Nephron progenitor cell (in vitro differentiated cells): ENCODE data around the gene CPN2.
A peak's percentile ranks its signal among the peaks of the same experiment; 100 is the strongest.

Experiments
- DNase-seq: peaks from one replicate; pipeline ENCODE4 v3.0.0; 2021
- H3K27ac Mint-ChIP-seq: 2 replicates; pipeline ENCODE4 v1.8.0; 2021; ENCODE audit warnings: mild to moderate bottlenecking, moderate library complexity, mixed read lengths
- H3K27me3 Mint-ChIP-seq: 2 replicates; pipeline ENCODE4 v1.8.0; 2021; ENCODE audit warnings: mild to moderate bottlenecking, low read depth, mixed read lengths; ENCODE audit not compliant: poor library complexity
- H3K36me3 Mint-ChIP-seq: 2 replicates; pipeline ENCODE4 v1.8.0; 2021; ENCODE audit warnings: low read depth, mixed read lengths
- H3K4me1 Mint-ChIP-seq: 2 replicates; pipeline ENCODE4 v1.8.0; 2021; ENCODE audit warnings: mixed read lengths
- H3K4me3 Mint-ChIP-seq: 2 replicates; pipeline ENCODE4 v1.8.0; 2021; ENCODE audit warnings: mild to moderate bottlenecking, moderate library complexity, mixed read lengths
- H3K9me3 Mint-ChIP-seq: 2 replicates; pipeline ENCODE4 v1.8.0; 2021; ENCODE audit warnings: mild to moderate bottlenecking, moderate library complexity, mixed read lengths
- TF ChIP-seq, protein P1 (sequence below): fragments of 200-600 bp; sonication (generic); IDR thresholded peaks from 2 replicates; pipeline ENCODE4 v1.5.0; 2021; ENCODE audit warnings: antibody characterized with exemption

The CPN2 gene

DNA sequence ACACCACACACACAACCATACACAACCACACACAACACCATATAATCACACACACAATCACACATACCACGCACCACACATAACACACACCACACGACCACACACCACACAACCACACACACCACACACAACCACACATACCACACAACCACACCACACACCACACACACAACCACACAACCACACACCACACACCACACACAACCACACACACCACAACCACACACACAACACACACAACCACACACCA is 24.2 kb downstream of the CPN2 start:
- TF ChIP-seq, protein P1, sequence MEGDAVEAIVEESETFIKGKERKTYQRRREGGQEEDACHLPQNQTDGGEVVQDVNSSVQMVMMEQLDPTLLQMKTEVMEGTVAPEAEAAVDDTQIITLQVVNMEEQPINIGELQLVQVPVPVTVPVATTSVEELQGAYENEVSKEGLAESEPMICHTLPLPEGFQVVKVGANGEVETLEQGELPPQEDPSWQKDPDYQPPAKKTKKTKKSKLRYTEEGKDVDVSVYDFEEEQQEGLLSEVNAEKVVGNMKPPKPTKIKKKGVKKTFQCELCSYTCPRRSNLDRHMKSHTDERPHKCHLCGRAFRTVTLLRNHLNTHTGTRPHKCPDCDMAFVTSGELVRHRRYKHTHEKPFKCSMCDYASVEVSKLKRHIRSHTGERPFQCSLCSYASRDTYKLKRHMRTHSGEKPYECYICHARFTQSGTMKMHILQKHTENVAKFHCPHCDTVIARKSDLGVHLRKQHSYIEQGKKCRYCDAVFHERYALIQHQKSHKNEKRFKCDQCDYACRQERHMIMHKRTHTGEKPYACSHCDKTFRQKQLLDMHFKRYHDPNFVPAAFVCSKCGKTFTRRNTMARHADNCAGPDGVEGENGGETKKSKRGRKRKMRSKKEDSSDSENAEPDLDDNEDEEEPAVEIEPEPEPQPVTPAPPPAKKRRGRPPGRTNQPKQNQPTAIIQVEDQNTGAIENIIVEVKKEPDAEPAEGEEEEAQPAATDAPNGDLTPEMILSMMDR, result no peak
- Mint-ChIP-seq H3K27ac (no peak overlapping the region), H3K36me3 (no peaks in the 10 kb centered on the region), H3K4me3 (no peak overlapping the region), H3K27me3 (peaks cover 38% of the 10 kb centered on the region), H3K4me1 (peaks cover 20% of the 10 kb centered on the region), H3K9me3 (peaks cover 8% of the 10 kb centered on the region)
- no peak for DNase-seq

DNA sequence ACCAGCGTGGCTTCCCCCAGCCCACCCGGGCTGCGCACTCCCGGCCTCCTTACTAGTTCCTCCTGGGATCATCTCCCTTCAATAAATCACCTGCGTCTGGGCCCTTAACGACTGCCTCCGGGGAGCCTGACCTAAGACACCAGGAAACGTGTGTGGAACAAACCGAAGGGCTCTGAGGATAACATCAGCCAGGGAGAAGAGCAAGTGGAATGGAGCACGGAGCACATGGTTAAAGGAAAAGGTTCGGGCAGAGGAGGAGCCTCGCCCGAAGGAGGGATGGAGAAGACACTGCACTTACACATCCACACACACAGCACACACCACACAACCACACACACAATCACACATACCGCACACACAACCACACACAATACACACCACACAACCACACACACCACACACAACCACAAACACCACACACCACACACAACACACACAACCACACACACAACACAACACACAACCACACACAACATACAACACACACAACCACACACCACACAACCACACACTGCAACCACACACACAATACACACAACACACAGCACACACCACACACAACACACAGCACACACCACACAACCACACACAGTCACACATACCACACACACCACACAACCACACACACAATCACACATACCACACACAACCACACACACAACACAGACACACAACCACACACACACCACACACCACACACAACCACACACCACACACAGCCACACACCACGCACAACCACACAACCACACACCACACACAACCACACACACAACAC is 24.7 kb downstream of the CPN2 start:
- Mint-ChIP-seq H3K9me3 (peaks cover 12% of the 10 kb centered on the region), H3K27me3 (peaks cover 35% of the 10 kb centered on the region), H3K27ac (no peak overlapping the region), H3K4me3 (no peak overlapping the region), H3K36me3 (no peaks in the 10 kb centered on the region), H3K4me1 (peaks cover 15% of the 10 kb centered on the region)
- DNase-seq, result peak; percentile 53
- TF ChIP-seq, protein P1, result no peak

DNA sequence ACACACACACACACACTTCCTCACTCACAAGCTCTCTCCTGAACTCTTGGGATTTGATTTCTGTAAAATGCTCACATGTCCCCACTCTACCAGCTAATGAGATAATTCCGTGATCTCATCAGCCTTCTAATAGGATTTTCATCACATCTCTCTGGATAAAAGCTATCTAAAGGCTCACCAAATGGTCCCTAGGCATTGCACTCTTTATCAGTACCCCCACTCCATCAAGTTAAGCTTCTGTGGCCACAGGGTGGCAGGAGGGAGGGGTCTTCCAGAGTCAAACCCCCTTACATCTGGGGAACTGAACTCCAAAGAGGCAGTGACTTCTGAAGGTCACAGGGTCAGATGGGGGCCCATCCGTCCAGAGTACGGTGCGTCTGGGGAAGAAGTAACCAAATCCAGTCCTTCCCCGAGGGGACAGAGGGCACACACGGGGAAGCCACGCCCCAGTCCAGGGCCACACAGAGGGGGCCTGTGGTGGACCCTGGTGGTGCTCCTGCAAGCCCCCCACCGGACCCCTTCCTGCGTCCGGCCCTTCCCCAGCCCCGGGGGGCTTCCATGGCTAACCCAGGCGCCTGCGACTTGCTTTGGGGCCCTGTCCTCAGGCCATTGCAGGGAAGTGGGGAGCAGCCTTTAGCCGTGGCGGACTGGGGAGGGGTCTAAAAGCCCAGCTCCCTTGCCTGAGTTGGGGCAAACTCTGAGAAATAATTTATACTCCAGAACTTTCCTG is 25.5 kb downstream of the CPN2 start:
- TF ChIP-seq, protein P1, result no peak
- Mint-ChIP-seq H3K9me3 (peaks cover 16% of the 10 kb centered on the region), H3K27me3 (peaks cover 34% of the 10 kb centered on the region), H3K36me3 (no peaks in the 10 kb centered on the region), H3K27ac (no peak overlapping the region), H3K4me3 (no peak overlapping the region), H3K4me1 (peaks cover 12% of the 10 kb centered on the region)
- no peak for DNase-seq

DNA sequence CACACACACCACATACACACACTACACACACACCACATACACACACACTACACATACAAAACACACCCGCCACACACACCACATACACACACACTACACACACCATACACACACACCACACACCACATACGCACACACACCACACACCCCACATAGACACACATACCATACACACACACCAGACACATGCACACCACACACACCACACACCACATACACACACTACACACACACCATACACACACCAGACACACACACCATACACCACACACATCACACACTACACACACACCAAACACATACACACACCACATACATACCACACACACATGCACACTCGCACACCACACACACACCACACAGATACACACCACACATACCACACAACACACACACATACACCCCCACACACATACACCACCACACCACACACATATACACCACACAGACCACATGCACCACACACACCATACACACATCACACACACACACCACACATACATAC is 26.3 kb downstream of the CPN2 start:
- no peak overlapping the region for H3K4me3 Mint-ChIP-seq
- TF ChIP-seq, protein P1, result no peak
- peaks cover 23% of the 10 kb centered on the region for H3K9me3 Mint-ChIP-seq

DNA sequence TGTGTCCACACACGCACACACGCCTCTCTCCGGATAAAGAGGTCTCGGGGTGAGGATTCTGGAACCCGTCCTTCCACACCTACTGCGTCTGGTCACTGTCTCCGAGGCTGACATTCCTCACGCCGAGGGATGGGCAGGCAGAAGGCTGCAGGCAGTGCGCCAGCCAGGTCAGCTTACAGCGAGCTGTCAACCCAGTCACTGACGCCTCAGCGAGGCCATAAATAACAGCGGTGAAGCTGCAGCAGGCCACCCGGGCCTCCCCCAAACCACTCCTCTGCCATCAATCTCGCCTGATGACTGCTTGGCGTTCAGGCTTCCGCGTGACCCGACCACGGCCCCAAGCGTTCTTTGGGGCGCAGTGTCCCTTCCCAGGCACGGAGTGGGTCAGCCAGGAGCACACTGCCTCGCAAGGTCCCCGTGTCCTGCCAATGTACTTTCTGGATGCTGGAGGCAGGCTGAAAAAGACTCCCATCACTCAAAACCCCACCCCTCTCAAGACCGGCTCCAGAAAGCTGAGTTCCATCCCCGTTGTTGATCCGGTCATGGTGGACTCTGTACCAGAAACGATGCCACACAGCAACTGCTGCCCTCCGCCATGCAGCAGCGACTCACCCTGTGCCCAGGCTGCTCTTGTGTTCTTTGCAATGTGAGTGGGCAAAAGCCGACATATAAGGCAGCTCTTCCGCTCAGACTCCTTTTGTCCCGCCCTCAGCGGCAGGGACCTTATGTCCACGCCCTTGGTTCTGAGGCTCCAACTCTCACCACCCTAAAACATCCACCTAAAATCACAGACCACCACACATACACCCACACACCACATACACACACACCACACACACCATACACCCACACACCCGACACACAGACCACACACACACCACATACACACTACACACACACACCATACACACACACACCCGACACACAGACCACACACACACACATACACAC is 27.1 kb downstream of the CPN2 start:
- TF ChIP-seq, protein P1, result no peak
- Mint-ChIP-seq H3K4me1 (no peaks in the 10 kb centered on the region), H3K27me3 (peaks cover 34% of the 10 kb centered on the region), H3K36me3 (peaks cover 10% of the 10 kb centered on the region), H3K4me3 (no peak overlapping the region), H3K9me3 (peaks cover 31% of the 10 kb centered on the region), H3K27ac (peak overlapping the region; percentile 17)
- peak; percentile 82 for DNase-seq

More for the DNA sequence above, 26.3 kb downstream of the CPN2 start:
- H3K36me3 Mint-ChIP-seq, result peaks cover 2% of the 10 kb centered on the region
- H3K4me1 Mint-ChIP-seq, result peaks cover 5% of the 10 kb centered on the region
- H3K27me3 Mint-ChIP-seq, result peaks cover 30% of the 10 kb centered on the region
- no peak for DNase-seq
- H3K27ac Mint-ChIP-seq, result no peak overlapping the region
